ENCODE measurements around the gene SIAE.

GRCh38 chr11:124678416-124678815, 4.9 kb upstream of the SIAE start:
- TF ChIP-seq CTCF (IDR thresholded peaks at IDR 0.05; ENCODE audit: poor library complexity) = no peak
- TF ChIP-seq EZH2phosphoT487 (IDR thresholded peaks at IDR 0.05; ENCODE audit: low read depth, severe bottlenecking, unreplicated experiment) = no peak
- no peak for TF ChIP-seq EZH2 (IDR thresholded peaks at IDR 0.05; ENCODE audit: borderline replicate concordance)

All from hepatocyte (in vitro differentiated cells).